Liver (tissue), 9 donors: Measurements from ENCODE around the gene MAP4K4. TPM values are rescaled to one million over a fixed set of nuclear protein-coding genes. Genes with fewer than 3 reads are reported as not detected.

Experiments used
- DNase-seq: peaks from one replicate; pipeline ENCODE4 v3.0.0-alpha.2; 2017; ENCODE audit warnings: low spot score
- H3K27ac ChIP-seq, 2 donors: one replicate each; pipeline ENCODE4 v1.7.0; 2013; ENCODE audit warnings: inconsistent platforms in 2 of 2, low read length in 2 of 2, control low read depth in 1 of 2, low read depth in 1 of 2, mild to moderate bottlenecking in 1 of 2
- H3K27me3 ChIP-seq, 4 donors: one replicate each; pipeline versions ENCODE4 v1.6.1 to v1.7.0; 2013; ENCODE audit warnings: low read length in 3 of 4, inconsistent platforms in 1 of 4, mild to moderate bottlenecking in 1 of 4, moderate library complexity in 1 of 4; ENCODE audit not compliant: control insufficient read depth in 4 of 4, insufficient read depth in 4 of 4
- H3K36me3 ChIP-seq, 4 donors: one replicate each; pipeline versions ENCODE4 v1.6.1 to v1.7.0; 2013; ENCODE audit warnings: low read length in 3 of 4, mild to moderate bottlenecking in 3 of 4, low read depth in 1 of 4, moderate library complexity in 1 of 4; ENCODE audit not compliant: control insufficient read depth in 4 of 4, insufficient read depth in 3 of 4
- H3K4me1 ChIP-seq, 4 donors: one replicate each; pipeline versions ENCODE4 v1.6.1 to v1.7.0; 2013; ENCODE audit warnings: low read length in 3 of 4, mild to moderate bottlenecking in 3 of 4, moderate library complexity in 1 of 4; ENCODE audit not compliant: control insufficient read depth in 4 of 4, insufficient read depth in 4 of 4
- H3K4me3 ChIP-seq, 3 donors: one replicate each; pipeline versions ENCODE4 v1.6.1 to v1.7.0; 2013; ENCODE audit warnings: low read length in 3 of 3, control low read depth in 1 of 3, low read depth in 1 of 3, mild to moderate bottlenecking in 1 of 3
- H3K9ac ChIP-seq, 2 donors: one replicate each; pipeline ENCODE4 v1.7.0; 2013; ENCODE audit warnings: low read length in 2 of 2, mild to moderate bottlenecking in 2 of 2, moderate library complexity in 2 of 2, control low read depth in 1 of 2, low read depth in 1 of 2
- H3K9me3 ChIP-seq, 4 donors: one replicate each; pipeline versions ENCODE4 v1.6.1 to v1.7.0; 2013; ENCODE audit warnings: low read length in 3 of 4; ENCODE audit not compliant: control insufficient read depth in 4 of 4
- ATF3 ChIP-seq: IDR thresholded peaks from 2 replicates; pipeline ENCODE4 v1.6.1; 2016; ENCODE audit warnings: antibody characterized with exemption
- CTCF ChIP-seq: fragments of 150-350 bp; IDR thresholded peaks from 2 replicates; pipeline ENCODE4 v1.5.1; 2017; ENCODE audit warnings: improper control_type of control experiment, low read depth, low read length; ENCODE audit not compliant: missing input control
- EGR1 ChIP-seq, 2 donors: IDR thresholded peaks; 2 replicates each; pipeline ENCODE4 v1.6.1; 2016 to 2018; ENCODE audit warnings: antibody characterized with exemption in 2 of 2, low read depth in 2 of 2
- FOXA1 ChIP-seq: IDR thresholded peaks from 2 replicates; pipeline ENCODE4 v1.6.1; 2016; ENCODE audit warnings: antibody characterized with exemption
- FOXA2 ChIP-seq: IDR thresholded peaks from 2 replicates; pipeline ENCODE4 v1.6.1; 2016; ENCODE audit warnings: antibody characterized with exemption
- GABPA ChIP-seq, 2 donors: IDR thresholded peaks in 1 of 2; conservative IDR thresholded peaks in 1 of 2; 2 replicates each; pipeline ENCODE4 v1.6.1; 2016; ENCODE audit warnings: antibody characterized with exemption in 2 of 2, mild to moderate bottlenecking in 1 of 2, moderate library complexity in 1 of 2
- HNF4A ChIP-seq, 2 donors: conservative IDR thresholded peaks; 2 replicates each; pipeline ENCODE4 v1.6.1; 2016; ENCODE audit warnings: antibody characterized with exemption in 2 of 2, mild to moderate bottlenecking in 2 of 2
- HNF4G ChIP-seq: IDR thresholded peaks from 2 replicates; pipeline ENCODE4 v1.6.1; 2016; ENCODE audit warnings: antibody characterized with exemption
- JUND ChIP-seq, 2 donors: IDR thresholded peaks; 2 replicates each; pipeline ENCODE4 v1.6.1; 2016; ENCODE audit warnings: antibody characterized with exemption in 2 of 2
- MAX ChIP-seq: IDR thresholded peaks from 2 replicates; pipeline ENCODE4 v1.6.1; 2016; ENCODE audit warnings: antibody characterized with exemption
- NR2F2 ChIP-seq: IDR thresholded peaks from 2 replicates; pipeline ENCODE4 v1.6.1; 2016; ENCODE audit warnings: antibody characterized with exemption
- RAD21 ChIP-seq, 2 donors: IDR thresholded peaks; 2 replicates each; pipeline ENCODE4 v1.6.1; 2016; ENCODE audit warnings: antibody characterized with exemption in 2 of 2, mild to moderate bottlenecking in 2 of 2
- REST ChIP-seq: IDR thresholded peaks from 2 replicates; pipeline ENCODE4 v1.6.1; 2016; ENCODE audit warnings: antibody characterized with exemption, mild to moderate bottlenecking
- RXRA ChIP-seq, 2 donors: IDR thresholded peaks; 2 replicates each; pipeline ENCODE4 v1.6.1; 2017 to 2018; ENCODE audit warnings: antibody characterized with exemption in 2 of 2, mild to moderate bottlenecking in 1 of 2
- SP1 ChIP-seq: IDR thresholded peaks from 2 replicates; pipeline ENCODE4 v1.6.1; 2018; ENCODE audit warnings: antibody characterized with exemption, mild to moderate bottlenecking
- TAF1 ChIP-seq: conservative IDR thresholded peaks from 2 replicates; pipeline ENCODE4 v1.6.1; 2016; ENCODE audit warnings: antibody characterized with exemption, mild to moderate bottlenecking
- YY1 ChIP-seq: IDR thresholded peaks from 2 replicates; pipeline ENCODE4 v1.6.1; 2016; ENCODE audit warnings: antibody characterized with exemption, mild to moderate bottlenecking
- ZBTB33 ChIP-seq: IDR thresholded peaks from 2 replicates; pipeline ENCODE4 v1.6.1; 2016; ENCODE audit warnings: antibody characterized with exemption
- WGBS: extraction: QIAGEN DNeasy Blood & Tissue Kit; methylation state at CpG from one replicate; pipeline ENCODE4 v1.1.7; 2013; 5-methylcytosine and 5-hydroxymethylcytosine counted together
- polyA plus RNA-seq, 2 donors: library from polyadenylated mRNA; stranded (reverse) in 1 of 2; unstranded in 1 of 2; fragments of 200-250 nt in 1 of 2; fragments of >200 nt in 1 of 2; fragmentation: Nextera tagmentation in 1 of 2; extraction: Ambion mirVana in 1 of 2; gene quantifications; one replicate each; pipeline versions ENCODE4 v1.2.1 to v1.2.3, GENCODE V29; 2013 to 2015
- total RNA-seq, 2 donors: library from RNA; depleted of rRNA; stranded (reverse); fragments of >200 nt; gene quantifications; one replicate each; pipeline ENCODE4 v1.2.3, GENCODE V29; 2014
- donor health status: healthy.
- donor health status: healthy.
- donor health status: healthy.
- donor health status: healthy.
- donor health status: healthy.

Gene MAP4K4
- total and polyA plus RNA-seq, 4 donors, result 9.1 to 40.0 (median 23.6) TPM

GRCh38 chr2:101803945-101804696, 106.6 kb downstream of the MAP4K4 start:
- 31% methylated on average over 8 of the region's 8 CpGs for WGBS
- Histone ChIP-seq H3K9ac (no peak overlapping the region), H3K27me3 (no peaks in the 10 kb centered on the region), H3K9me3 (no peaks in the 10 kb centered on the region), H3K4me1 (peaks cover 14 to 47% (median 37%) of the 10 kb centered on the region in 4 donors), H3K4me3 (no peak overlapping the region), H3K27ac (peak overlapping the region; percentile 56 to 89), H3K36me3 (no peaks in the 10 kb centered on the region)
- no peak for DNase-seq
- TF ChIP-seq RXRA (IDR thresholded peaks at IDR 0.05) (peak; percentile 93 to 96), TAF1 (no peak), YY1 (peak; percentile 81), HNF4G (peak; percentile 79), NR2F2 (peak; percentile 40), SP1 (peak; percentile 94), ZBTB33 (peak; percentile 87), CTCF (no peak), JUND (IDR thresholded peaks at IDR 0.05) (peak; percentile 54 to 75), MAX (peak; percentile 89), FOXA2 (no peak), EGR1 (IDR thresholded peaks at IDR 0.05; ENCODE audit: low read depth in 2 of 2) (peak in 1 of 2 donors; percentile 76), HNF4A (conservative IDR thresholded peaks at IDR 0.05) (peak; percentile 91 to 92), RAD21 (IDR thresholded peaks at IDR 0.05) (peak; percentile 61 to 64), ATF3 (no peak), FOXA1 (no peak), GABPA (IDR thresholded peaks at IDR 0.05 in 1 of 2, conservative IDR thresholded peaks at IDR 0.05 in 1 of 2) (no peak), REST (peak; percentile 74)
